K562 (cell line): ENCODE data around the gene SLC24A4. TPM values are rescaled to one million over a fixed set of nuclear protein-coding genes. Genes with fewer than 3 reads are reported as not detected.

Experiments
- ATAC-seq: fragments of 200-7000 bp; cut with Tn5 transposase; 3 replicates; pipeline ENCODE4 v1.9.1; 2020; ENCODE audit warnings: moderate library complexity
- BruUV-seq: library from RNA; stranded (reverse); fragments of 400-500 nt; replicated peaks from 2 replicates; lab custom pipeline; 2021; lab: Mats Ljungman, UMichigan
- CTCF ChIA-PET: fragments of 300-600 bp; formaldehyde crosslinking; extraction: SDS; loops from one replicate; lab custom pipeline; 2021; ENCODE audit warnings: low intra/inter-chr PET ratio; lab: Yijun Ruan, JAX
- POLR2A ChIA-PET: fragments of 300-600, 350-650 bp; sonication (Branson Sonifier 250); formaldehyde crosslinking; extraction: SDS; loops from one replicate; lab custom pipeline; 2021; ENCODE audit warnings: antibody characterized with exemption, inconsistent platforms; lab: Yijun Ruan, JAX
- DNase-seq, 4 experiments: peaks; one replicate each; pipeline versions ENCODE4 v3.0.0 to v3.0.0-alpha.2; 2011 to 2018; ENCODE audit warnings: low spot score in 3 of 4, mixed read lengths in 3 of 4; ENCODE audit errors: extremely low read depth in 1 of 4
- FAIRE-seq: peaks from 2 replicates; lab custom pipeline; 2011; peaks lifted over from hg19 to GRCh38; lab: Jason Lieb, UNC
- H2AFZ ChIP-seq: 2 replicates; pipeline ENCODE4 v1.6.0; 2011; ENCODE audit warnings: low read depth, low read length, control low read depth, inconsistent platforms
- H3K27ac ChIP-seq: fragments of 200-600 bp; 3 replicates; pipeline ENCODE4 v1.8.0; 2011; ENCODE audit warnings: low read depth, mild to moderate bottlenecking, control low read depth, inconsistent platforms, low read length, moderate library complexity, mixed read lengths; ENCODE audit errors: extremely low read depth
- H3K27me3 ChIP-seq, 2 experiments: fragments of 300-600 bp in 1 of 2; 2 replicates in 1 of 2; 3 replicates in 1 of 2; pipeline versions ENCODE4 v1.6.0 to v1.8.0; 2011; ENCODE audit warnings: inconsistent platforms in 2 of 2, low read length in 2 of 2, mild to moderate bottlenecking in 1 of 2, mixed read lengths in 1 of 2, moderate library complexity in 1 of 2; ENCODE audit not compliant: control insufficient read depth in 2 of 2, insufficient read depth in 2 of 2
- H3K36me3 ChIP-seq: fragments of 300-600 bp; 3 replicates; pipeline ENCODE4 v1.8.0; 2011; ENCODE audit warnings: mild to moderate bottlenecking, low read length, inconsistent platforms; ENCODE audit not compliant: control insufficient read depth, insufficient read depth
- H3K4me1 ChIP-seq, 2 experiments: fragments of 200-600 bp in 1 of 2; replicated peaks in 1 of 2; 2 replicates in 1 of 2; 3 replicates in 1 of 2; pipeline versions ENCODE4 v1.5.1 to v1.8.0; 2011; ENCODE audit warnings: inconsistent platforms in 2 of 2, low read length in 2 of 2, mild to moderate bottlenecking in 1 of 2, mixed read lengths in 1 of 2, moderate library complexity in 1 of 2; ENCODE audit not compliant: control insufficient read depth in 2 of 2, insufficient read depth in 2 of 2
- H3K4me2 ChIP-seq: 2 replicates; pipeline ENCODE4 v1.6.1; 2011; ENCODE audit warnings: low read length, control low read depth, inconsistent platforms, mixed read lengths; ENCODE audit not compliant: insufficient read depth
- H3K4me3 ChIP-seq: fragments of 200-600 bp; sonication (generic), shearing (Covaris generic); 2 replicates; pipeline ENCODE4 v1.5.1; 2016; ENCODE audit warnings: control low read depth, inconsistent platforms
- H3K79me2 ChIP-seq: fragments of 200-600 bp; 3 replicates; pipeline ENCODE4 v1.8.0; 2011; ENCODE audit warnings: low read length, inconsistent platforms; ENCODE audit not compliant: control insufficient read depth, insufficient read depth
- H3K9ac ChIP-seq, 2 experiments: 2 replicates each; pipeline versions ENCODE4 v1.6.0 to v1.6.1; 2011; ENCODE audit warnings: low read depth in 2 of 2, low read length in 2 of 2, control low read depth in 1 of 2, inconsistent platforms in 1 of 2, mild to moderate bottlenecking in 1 of 2, mixed read lengths in 1 of 2; ENCODE audit not compliant: insufficient read depth in 1 of 2
- H3K9me1 ChIP-seq: one replicate; pipeline ENCODE4 v1.6.0; 2011; ENCODE audit warnings: inconsistent platforms, mild to moderate bottlenecking, low read length, moderate library complexity; ENCODE audit not compliant: control insufficient read depth, insufficient read depth
- H3K9me3 ChIP-seq: replicated peaks from 2 replicates; pipeline ENCODE4 v1.5.1; 2011; ENCODE audit warnings: low read depth, low read length, inconsistent platforms; ENCODE audit not compliant: control insufficient read depth, insufficient read depth
- H4K20me1 ChIP-seq: replicated peaks from 2 replicates; pipeline ENCODE4 v1.6.1; 2011; ENCODE audit warnings: low read length, inconsistent platforms, mixed read lengths; ENCODE audit not compliant: control insufficient read depth, insufficient read depth
- ATF1 ChIP-seq, 2 experiments: fragments of 450-650 bp in 1 of 2; IDR thresholded peaks; 2 replicates each; pipeline ENCODE4 v1.6.1; 2016; ENCODE audit warnings: missing compliant biosample characterization in 1 of 2, missing genetic modification characterization in 1 of 2
- CAMTA2 ChIP-seq: fragments of 250-450 bp; sonication (Bioruptor Pico); conservative IDR thresholded peaks from 2 replicates; pipeline ENCODE4 v1.5.1; 2022
- FOXJ2 ChIP-seq: fragments of 200-800 bp; sonication (Bioruptor generic); IDR thresholded peaks from 2 replicates; pipeline ENCODE4 v1.6.1; 2016; ENCODE audit warnings: missing genetic modification characterization, missing compliant biosample characterization
- GABPB1 ChIP-seq: sonication (generic); formaldehyde crosslinking; IDR thresholded peaks from 2 replicates; pipeline ENCODE4 v1.8.0; 2022; ENCODE audit warnings: mild to moderate bottlenecking, missing genetic modification reagents
- GABPB2 ChIP-seq: fragments of 250-450 bp; sonication (Bioruptor Pico); conservative IDR thresholded peaks from 2 replicates; pipeline ENCODE4 v1.5.1; 2021; ENCODE audit warnings: mild to moderate bottlenecking
- NFRKB ChIP-seq: fragments of 450-650 bp; IDR thresholded peaks from 2 replicates; pipeline ENCODE4 v1.6.1; 2016; ENCODE audit warnings: low read depth
- NUFIP1 ChIP-seq: fragments of 450-650 bp; IDR thresholded peaks from 2 replicates; pipeline ENCODE4 v1.6.1; 2018; ENCODE audit not compliant: partially characterized antibody
- SMAD3 ChIP-seq: fragments of 450-650 bp; formaldehyde crosslinking; conservative IDR thresholded peaks from 2 replicates; pipeline ENCODE4 v1.4.0; 2020; ENCODE audit warnings: mild to moderate bottlenecking
- SRSF1 ChIP-seq: fragments of 200-400 bp; formaldehyde crosslinking; IDR thresholded peaks from 2 replicates; pipeline ENCODE4 v1.6.1; 2017; ENCODE audit warnings: mild to moderate bottlenecking, low read depth, low read length, moderate library complexity
- ZKSCAN8 ChIP-seq: fragments of 200-800 bp; sonication (Bioruptor generic); IDR thresholded peaks from 2 replicates; pipeline ENCODE4 v1.6.1; 2016; ENCODE audit warnings: missing genetic modification characterization, missing compliant biosample characterization
- ZNF408 ChIP-seq: fragments of 250-450 bp; sonication (Bioruptor Pico); IDR thresholded peaks from 2 replicates; pipeline ENCODE4 v1.4.0; 2020; ENCODE audit warnings: low read depth, mild to moderate bottlenecking, moderate library complexity
- ZNF785 ChIP-seq: fragments of 250-450 bp; sonication (Bioruptor Pico); IDR thresholded peaks from 2 replicates; pipeline ENCODE4 v1.4.0; 2020; ENCODE audit warnings: mild to moderate bottlenecking
- WGBS: fragments of 100-300 bp; shearing (Covaris generic); methylation state at CpG from one replicate; pipeline ENCODE4 v1.1.6; 2016; ENCODE audit warnings: low coverage, mixed read lengths; ENCODE audit not compliant: insufficient coverage; ENCODE audit errors: missing lambda C conversion rate; 5-methylcytosine and 5-hydroxymethylcytosine counted together
- in situ Hi-C: fragments of 300-500 bp; cut with MboI; formaldehyde crosslinking; loops from 4 replicates; pipeline ENCODE4 v1.15.0; 2018; ENCODE audit warnings: inconsistent platforms, mixed read lengths
- intact Hi-C: fragments of 100-400 bp; cut with micrococcal nuclease; formaldehyde crosslinking; loops from 2 replicates; pipeline ENCODE4 v1.14.2; 2022
- polyA plus RNA-seq, 8 experiments: library from polyadenylated mRNA; depleted of rRNA in 4 of 8; stranded (reverse) in 5 of 8; unstranded in 3 of 8; fragments of >200 nt; fragmentation: Nextera tagmentation in 2 of 8; fragmentation: Illumina TruSeq in 1 of 8; extraction: Ambion mirVana in 2 of 8; extraction: Trizol in 1 of 8; gene quantifications; 2 replicates each; pipeline versions ENCODE4 v1.2.1 to v1.2.3, GENCODE V29; 2011 to 2014; ENCODE audit warnings: inconsistent platforms in 1 of 8, missing spikeins in 1 of 8
- total RNA-seq, 7 experiments: library from RNA; depleted of rRNA in 6 of 7; stranded (reverse); fragments of >200 nt in 6 of 7; fragmentation: Illumina TruSeq in 2 of 7; extraction: Trizol in 2 of 7; gene quantifications; 2 replicates each; pipeline versions ENCODE4 v1.2.1 to v1.2.3, GENCODE V29; 2011 to 2021; ENCODE audit warnings: low replicate concordance in 1 of 7
- TF ChIP-seq, protein P1 (sequence below): fragments of 450-650 bp; IDR thresholded peaks from 2 replicates; pipeline ENCODE4 v1.6.1; 2017; ENCODE audit warnings: antibody characterized with exemption, mild to moderate bottlenecking
- TF ChIP-seq, protein P2 (sequence below): sonication (generic); formaldehyde crosslinking; IDR thresholded peaks from 2 replicates; pipeline ENCODE4 v1.8.0; 2022; ENCODE audit warnings: mild to moderate bottlenecking, missing genetic modification reagents

SLC24A4 gene
- total and polyA plus RNA-seq, 9 of the 15 experiments (the other 6 are each of a cell fraction or from before 2014, with no cell fraction given): not detected

DNA sequence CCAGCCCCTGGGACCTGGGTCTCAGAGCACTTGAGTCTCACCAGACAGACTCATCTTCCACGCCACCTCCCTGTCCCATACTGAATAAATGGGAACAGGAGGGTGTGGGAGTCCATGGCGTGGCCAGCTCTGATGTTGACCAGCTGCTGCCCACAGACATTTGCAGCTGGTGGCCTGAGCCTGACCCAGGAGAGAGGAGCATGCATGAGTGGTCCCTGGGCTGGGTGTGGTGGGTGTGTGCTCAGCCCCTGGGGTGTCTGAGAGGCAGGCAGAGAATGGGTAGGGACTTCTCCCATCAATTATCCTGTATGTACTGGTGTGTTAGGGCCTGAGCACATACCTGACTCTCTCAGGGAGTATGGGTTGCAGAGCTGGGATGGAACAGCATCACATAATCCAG lies 49.3 kb downstream of the SLC24A4 start:
- BruUV-seq: no TSS peak

DNA sequence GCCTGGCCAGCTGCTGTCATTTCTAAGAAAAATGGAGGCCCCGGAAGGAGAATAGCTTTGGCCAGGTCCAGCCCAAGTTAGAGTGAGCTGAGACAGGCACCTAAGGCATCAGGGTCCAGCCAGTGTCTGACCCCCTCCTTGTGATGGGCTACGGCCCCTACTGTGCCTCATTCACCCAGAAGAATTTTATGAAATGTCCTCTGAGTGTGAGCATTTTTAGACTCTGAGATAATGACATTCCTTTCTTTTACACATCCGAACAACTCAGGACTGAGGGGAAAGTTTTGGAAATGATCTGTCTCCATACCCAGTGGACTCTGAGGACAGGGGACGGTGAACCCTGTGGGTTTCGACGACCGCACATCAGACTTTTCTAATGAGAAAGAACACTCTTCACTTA lies 50.4 kb downstream of the SLC24A4 start:
- CTCF ChIA-PET: no interaction called here
- 0% methylated on average over 7 of the region's 7 CpGs for WGBS
- TF ChIP-seq NUFIP1 (no peak), NFRKB (no peak), ATF1 (CRISPR knock-in tag; IDR thresholded peaks at IDR 0.05) (no peak), ATF1 (tag; IDR thresholded peaks at IDR 0.05) (no peak), SMAD3 (CRISPR knock-in tag) (no peak), ZNF785 (CRISPR knock-in tag) (no peak), SRSF1 (no peak), CAMTA2 (CRISPR knock-in tag) (no peak), ZKSCAN8 (no peak), GABPB2 (CRISPR knock-in tag) (no peak), ZNF408 (CRISPR knock-in tag) (no peak), GABPB1 (CRISPR knock-in tag) (no peak)
- TF ChIP-seq, protein P1, sequence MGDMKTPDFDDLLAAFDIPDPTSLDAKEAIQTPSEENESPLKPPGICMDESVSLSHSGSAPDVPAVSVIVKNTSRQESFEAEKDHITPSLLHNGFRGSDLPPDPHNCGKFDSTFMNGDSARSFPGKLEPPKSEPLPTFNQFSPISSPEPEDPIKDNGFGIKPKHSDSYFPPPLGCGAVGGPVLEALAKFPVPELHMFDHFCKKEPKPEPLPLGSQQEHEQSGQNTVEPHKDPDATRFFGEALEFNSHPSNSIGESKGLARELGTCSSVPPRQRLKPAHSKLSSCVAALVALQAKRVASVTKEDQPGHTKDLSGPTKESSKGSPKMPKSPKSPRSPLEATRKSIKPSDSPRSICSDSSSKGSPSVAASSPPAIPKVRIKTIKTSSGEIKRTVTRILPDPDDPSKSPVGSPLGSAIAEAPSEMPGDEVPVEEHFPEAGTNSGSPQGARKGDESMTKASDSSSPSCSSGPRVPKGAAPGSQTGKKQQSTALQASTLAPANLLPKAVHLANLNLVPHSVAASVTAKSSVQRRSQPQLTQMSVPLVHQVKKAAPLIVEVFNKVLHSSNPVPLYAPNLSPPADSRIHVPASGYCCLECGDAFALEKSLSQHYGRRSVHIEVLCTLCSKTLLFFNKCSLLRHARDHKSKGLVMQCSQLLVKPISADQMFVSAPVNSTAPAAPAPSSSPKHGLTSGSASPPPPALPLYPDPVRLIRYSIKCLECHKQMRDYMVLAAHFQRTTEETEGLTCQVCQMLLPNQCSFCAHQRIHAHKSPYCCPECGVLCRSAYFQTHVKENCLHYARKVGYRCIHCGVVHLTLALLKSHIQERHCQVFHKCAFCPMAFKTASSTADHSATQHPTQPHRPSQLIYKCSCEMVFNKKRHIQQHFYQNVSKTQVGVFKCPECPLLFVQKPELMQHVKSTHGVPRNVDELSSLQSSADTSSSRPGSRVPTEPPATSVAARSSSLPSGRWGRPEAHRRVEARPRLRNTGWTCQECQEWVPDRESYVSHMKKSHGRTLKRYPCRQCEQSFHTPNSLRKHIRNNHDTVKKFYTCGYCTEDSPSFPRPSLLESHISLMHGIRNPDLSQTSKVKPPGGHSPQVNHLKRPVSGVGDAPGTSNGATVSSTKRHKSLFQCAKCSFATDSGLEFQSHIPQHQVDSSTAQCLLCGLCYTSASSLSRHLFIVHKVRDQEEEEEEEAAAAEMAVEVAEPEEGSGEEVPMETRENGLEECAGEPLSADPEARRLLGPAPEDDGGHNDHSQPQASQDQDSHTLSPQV: no peak
- TF ChIP-seq, protein P2, sequence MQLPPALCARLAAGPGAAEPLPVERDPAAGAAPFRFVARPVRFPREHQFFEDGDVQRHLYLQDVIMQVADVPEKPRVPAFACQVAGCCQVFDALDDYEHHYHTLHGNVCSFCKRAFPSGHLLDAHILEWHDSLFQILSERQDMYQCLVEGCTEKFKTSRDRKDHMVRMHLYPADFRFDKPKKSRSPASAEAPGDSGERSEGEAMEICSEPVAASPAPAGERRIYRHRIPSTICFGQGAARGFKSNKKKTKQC (CRISPR knock-in tag): no peak

More for the DNA sequence above, 49.3 kb downstream of the SLC24A4 start:
- TF ChIP-seq FOXJ2 (tag): no peak
- TF ChIP-seq, all 486 proteins: peak for 0
- H3K4me3 ChIP-seq: no peak overlapping the region
- CTCF ChIA-PET: no interaction called here
- DNase-seq (no peak), ATAC-seq (no peak), FAIRE-seq (no peak)
- no peaks in the 10 kb centered on the region for H3K79me2 ChIP-seq
- no peak overlapping the region for H3K27ac ChIP-seq
- H3K9ac ChIP-seq: no peak overlapping the region
- H3K9me1 ChIP-seq: no peaks in the 10 kb centered on the region
- H3K36me3 ChIP-seq: no peaks in the 10 kb centered on the region
- H3K27me3 ChIP-seq: peaks cover 2 to 4% of the 10 kb centered on the region in 2 experiments; a peak in 3 of 5 replicates
- in situ Hi-C loops (no loop called here), intact Hi-C loops (no loop called here)
- 0% methylated on average over 1 of the region's 2 CpGs for WGBS
- POLR2A ChIA-PET: no interaction called here
- H4K20me1 ChIP-seq: no peaks in the 10 kb centered on the region
- H3K4me1 ChIP-seq: no peaks in the 10 kb centered on the region
- H2AFZ ChIP-seq: no peak overlapping the region
- no peaks in the 10 kb centered on the region for H3K9me3 ChIP-seq
- H3K4me2 ChIP-seq: no peak overlapping the region

More for the DNA sequence above, 50.4 kb downstream of the SLC24A4 start:
- Histone ChIP-seq H2AFZ (no peak overlapping the region), H4K20me1 (no peaks in the 10 kb centered on the region), H3K4me3 (no peak overlapping the region), H3K9me1 (no peaks in the 10 kb centered on the region), H3K27ac (no peak overlapping the region), H3K4me2 (no peak overlapping the region), H3K9me3 (no peaks in the 10 kb centered on the region), H3K4me1 (no peaks in the 10 kb centered on the region), H3K36me3 (no peaks in the 10 kb centered on the region), H3K79me2 (no peaks in the 10 kb centered on the region), H3K27me3 (no peaks in the 10 kb centered on the region; a peak in 2 of 5 replicates), H3K9ac (no peak overlapping the region)
- in situ Hi-C loops (no loop called here), intact Hi-C loops (no loop called here)
- FAIRE-seq (no peak), ATAC-seq (no peak), DNase-seq (no peak)
- BruUV-seq: no TSS peak
- POLR2A ChIA-PET: no interaction called here
